Lower lobe of right lung (tissue), 2 donors: ENCODE results near the gene LPGAT1. TPM values are rescaled to one million over a fixed set of nuclear protein-coding genes. Genes with fewer than 3 reads are reported as not detected.
"Not testable (repeated sequence)": the region's sequence is repeated elsewhere in the genome, so short reads cannot be mapped to it uniquely, and the experiment has no call there.

Source experiments
- ATAC-seq, 2 donors: fragments of 200-7000 bp; cut with Tn5 transposase; one replicate each; pipeline ENCODE4 v1.9.1; 2020 to 2022; ENCODE audit warnings: mild to moderate bottlenecking in 2 of 2, moderate library complexity in 2 of 2
- DNase-seq: peaks from one replicate; pipeline ENCODE4 v3.0.0-alpha.2; 2020
- H3K27ac ChIP-seq: fragments of 200-600 bp; one replicate; pipeline ENCODE4 v1.8.0; 2022
- H3K27me3 ChIP-seq: fragments of 200-600 bp; one replicate; pipeline ENCODE4 v1.8.0; 2022; ENCODE audit warnings: low read depth
- H3K36me3 ChIP-seq: fragments of 200-600 bp; one replicate; pipeline ENCODE4 v1.8.0; 2022; ENCODE audit warnings: mild to moderate bottlenecking
- H3K4me1 ChIP-seq: fragments of 200-600 bp; one replicate; pipeline ENCODE4 v1.8.0; 2022
- H3K4me3 ChIP-seq: fragments of 200-600 bp; one replicate; pipeline ENCODE4 v1.8.0; 2022; ENCODE audit warnings: mild to moderate bottlenecking
- H3K9me3 ChIP-seq: fragments of 200-600 bp; one replicate; pipeline ENCODE4 v1.8.0; 2022
- CTCF ChIP-seq: fragments of 200-600 bp; IDR thresholded peaks from one replicate; pipeline ENCODE4 v1.8.0; 2022; ENCODE audit warnings: antibody characterized with exemption, mild to moderate bottlenecking
- intact Hi-C: fragments of 100-400 bp; cut with DNase I; formaldehyde crosslinking; loops from one replicate; pipeline ENCODE4 v1.11.0; 2022
- total RNA-seq: library from RNA; stranded (reverse); fragmentation: NEBNext Ultra II Directional; extraction: Animal tissue kit (Norgen Biotek cat#: 25700); gene quantifications from one replicate; pipeline ENCODE4 v1.2.1, GENCODE V29; 2021
- donor health status: DM: no; HTN: yes; CAD: no; lungs with severe emphysema.

Gene LPGAT1
- total RNA-seq, 1 donor from 2014 or later: 34.9 TPM

GRCh38 chr1:211699059-211699458, 131.5 kb downstream of the LPGAT1 start:
- H3K36me3 ChIP-seq: no peaks in the 10 kb centered on the region
- intact Hi-C loops: no loop called here
- no peak overlapping the region for H3K27ac ChIP-seq
- ATAC-seq (peak in 1 of 2 donors; percentile 3), DNase-seq (no peak)
- H3K4me1 ChIP-seq: peaks cover 11% of the 10 kb centered on the region
- H3K4me3 ChIP-seq: no peak overlapping the region
- H3K9me3 ChIP-seq: no peaks in the 10 kb centered on the region
- TF ChIP-seq CTCF: no peak
- peaks cover 6% of the 10 kb centered on the region for H3K27me3 ChIP-seq

GRCh38 chr1:211698161-211699026, 132.2 kb downstream of the LPGAT1 start:
- ATAC-seq (peak; percentile 95 to 96), DNase-seq (peak; percentile 91)
- H3K36me3 ChIP-seq: no peaks in the 10 kb centered on the region
- no peak overlapping the region for H3K27ac ChIP-seq
- H3K4me3 ChIP-seq: peak overlapping the region; percentile 28
- TF ChIP-seq CTCF: peak; percentile 91
- H3K4me1 ChIP-seq: peaks cover 11% of the 10 kb centered on the region
- no peaks in the 10 kb centered on the region for H3K9me3 ChIP-seq
- intact Hi-C loops: no loop called here
- peaks cover 6% of the 10 kb centered on the region for H3K27me3 ChIP-seq

GRCh38 chr1:211697356-211697755, 133.2 kb downstream of the LPGAT1 start:
- H3K4me3 ChIP-seq: no peak overlapping the region
- DNase-seq (no peak), ATAC-seq (no peak)
- H3K9me3 ChIP-seq: no peaks in the 10 kb centered on the region
- no peaks in the 10 kb centered on the region for H3K36me3 ChIP-seq
- no peak overlapping the region for H3K27ac ChIP-seq
- peaks cover 6% of the 10 kb centered on the region for H3K27me3 ChIP-seq
- intact Hi-C loops: no loop called here
- no peak for TF ChIP-seq CTCF
- peaks cover 11% of the 10 kb centered on the region for H3K4me1 ChIP-seq

GRCh38 chr1:211695135-211695816, 135.3 kb downstream of the LPGAT1 start:
- Histone ChIP-seq H3K9me3 (no peaks in the 10 kb centered on the region), H3K4me1 (peaks cover 11% of the 10 kb centered on the region), H3K27ac (no peak overlapping the region), H3K27me3 (peaks cover 6% of the 10 kb centered on the region), H3K36me3 (no peaks in the 10 kb centered on the region), H3K4me3 (no peak overlapping the region)
- DNase-seq (no peak), ATAC-seq (no peak)
- TF ChIP-seq CTCF: no peak
- intact Hi-C loops: no loop called here

- ATAC-seq, intact Hi-C loops: not testable (repeated sequence)
These were observed 136.7 kb downstream of the LPGAT1 start for GRCh38 chr1:211693911-211694310.

More at GRCh38 chr1:211693911-211694310, 136.7 kb downstream of the LPGAT1 start:
- not testable (repeated sequence) for H3K9me3 ChIP-seq, DNase-seq, H3K27me3 ChIP-seq, H3K4me3 ChIP-seq, H3K36me3 ChIP-seq, H3K4me1 ChIP-seq, H3K27ac ChIP-seq

Other genes with a start within 250 kb of the LPGAT1 start
- 0.77 TPM for gene NEK2, start 155.1 kb downstream of the LPGAT1 start, total RNA-seq
- 17.1 TPM for gene INTS7, start 204.8 kb upstream of the LPGAT1 start, total RNA-seq
- gene DTL, start 205.0 kb upstream of the LPGAT1 start, total RNA-seq: 3.9 TPM